Measurements from ENCODE around the gene ALLC.
"Not testable (repeated sequence)": the region's sequence is repeated elsewhere in the genome, so short reads cannot be mapped to it uniquely, and the experiment has no call there.

ALLC gene

DNA sequence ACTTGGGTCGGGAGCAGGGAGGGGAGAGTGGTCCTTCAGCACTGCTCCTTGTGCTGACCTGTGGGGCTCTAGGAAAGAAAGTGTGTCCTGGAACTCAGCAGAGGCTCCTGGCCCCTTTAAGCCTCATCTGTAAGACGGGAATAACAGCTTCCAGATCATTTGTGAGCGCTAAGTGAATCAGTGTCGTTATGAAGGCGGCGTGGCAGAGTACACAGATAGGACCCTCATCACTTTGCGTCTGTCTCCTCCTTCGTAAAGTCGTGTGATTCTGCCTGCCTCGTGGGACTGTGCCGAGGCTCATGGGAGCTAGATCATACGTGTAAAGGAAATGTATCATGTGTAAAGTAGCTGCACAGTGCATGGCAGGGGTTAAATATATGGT is 44.5 kb upstream of the ALLC start:
- no peak for TF ChIP-seq CTCF (IDR thresholded peaks at IDR 0.05; ENCODE audit: low read depth, low read length)
- no peak for DNase-seq (ENCODE audit: extremely low read depth, low read depth)

DNA sequence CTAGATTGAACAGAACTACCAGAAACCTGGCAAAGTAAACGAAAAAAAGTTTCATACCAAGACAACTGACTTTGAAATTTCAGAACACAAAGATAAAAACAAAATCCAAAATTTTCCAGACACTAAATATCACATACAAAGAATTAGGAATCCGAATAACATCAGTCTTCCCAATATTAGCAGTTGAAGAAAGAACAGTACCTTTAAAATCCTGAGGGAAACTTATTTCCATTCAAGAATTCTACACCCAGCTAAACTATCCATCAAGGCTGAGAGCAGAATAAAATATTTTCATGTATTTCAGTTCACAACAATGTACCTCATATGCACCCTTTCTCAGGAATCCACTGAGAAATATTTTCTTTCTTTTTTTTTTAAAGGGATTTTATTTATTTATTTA is 43.3 kb upstream of the ALLC start:
- DNase-seq (ENCODE audit: extremely low read depth, low read depth) = not testable (repeated sequence)

DNA sequence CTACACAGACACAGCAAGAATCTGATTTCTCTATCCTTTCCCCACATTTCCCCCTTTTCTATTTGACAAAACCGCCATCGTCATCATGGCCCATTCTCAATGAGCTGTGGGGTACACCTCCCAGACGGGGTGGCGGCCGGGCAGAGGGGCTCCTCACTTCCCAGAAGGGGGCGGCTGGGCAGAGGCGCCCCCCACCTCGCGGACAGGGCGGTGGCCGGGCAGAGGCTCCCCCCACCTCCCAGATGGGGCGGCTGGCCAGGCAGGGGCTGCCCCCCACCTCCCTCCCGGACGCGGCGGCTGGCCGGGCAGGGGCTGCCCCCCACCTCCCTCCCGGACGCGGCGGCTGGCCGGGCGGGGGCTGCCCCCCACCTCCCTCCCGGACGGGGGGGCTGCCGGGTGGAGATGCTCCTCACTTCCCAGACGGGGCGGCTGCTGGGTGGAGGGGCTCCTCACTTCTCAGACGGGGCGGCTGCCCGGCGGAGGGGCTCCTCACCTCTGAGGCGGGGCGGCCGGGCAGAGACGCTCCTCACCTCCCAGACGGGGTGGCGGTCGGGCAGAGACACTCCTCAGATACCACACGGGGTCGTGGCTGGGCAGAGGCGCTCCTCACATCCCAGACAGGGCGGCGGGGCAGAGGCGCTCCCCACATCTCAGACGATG is 42.3 kb upstream of the ALLC start:
- DNase-seq (ENCODE audit: extremely low read depth, low read depth) = not testable (repeated sequence)

- not testable (repeated sequence) for DNase-seq (ENCODE audit: extremely low read depth, low read depth)
Observed at GRCh38 chr2:3616435-3617197, 41.4 kb upstream of the ALLC start.

GRCh38 chr2:3617198-3617890 is 40.7 kb upstream of the ALLC start:
- no peak for DNase-seq (ENCODE audit: extremely low read depth, low read depth)
- TF ChIP-seq CTCF (IDR thresholded peaks at IDR 0.05; ENCODE audit: low read depth, low read length) = no peak

GRCh38 chr2:3618367-3618766 is 39.6 kb upstream of the ALLC start:
- no peak for DNase-seq (ENCODE audit: extremely low read depth, low read depth)
- no peak for TF ChIP-seq CTCF (IDR thresholded peaks at IDR 0.05; ENCODE audit: low read depth, low read length)

DNA sequence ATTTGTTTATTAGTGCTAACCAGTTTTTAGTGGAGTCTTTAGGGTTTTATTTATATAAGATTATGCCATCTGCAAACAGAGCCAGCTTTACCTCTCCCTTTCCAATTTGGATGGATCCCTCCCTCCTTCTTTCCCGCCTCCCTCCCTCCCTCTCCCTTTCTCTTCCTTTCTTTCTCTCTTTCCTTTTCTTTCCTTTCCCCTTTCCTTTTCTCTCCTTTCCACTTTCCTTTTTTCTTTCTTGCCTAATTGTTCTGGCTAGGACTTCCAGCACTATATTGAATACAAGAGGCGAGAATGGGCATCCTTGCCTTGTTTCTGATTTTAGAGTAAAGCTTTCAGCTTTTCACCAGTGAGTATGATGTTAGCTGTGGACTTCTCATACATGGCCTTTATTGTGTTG is 39.0 kb upstream of the ALLC start:
- TF ChIP-seq CTCF (IDR thresholded peaks at IDR 0.05; ENCODE audit: low read depth, low read length) = no peak
- DNase-seq (ENCODE audit: extremely low read depth, low read depth) = no peak

DNA sequence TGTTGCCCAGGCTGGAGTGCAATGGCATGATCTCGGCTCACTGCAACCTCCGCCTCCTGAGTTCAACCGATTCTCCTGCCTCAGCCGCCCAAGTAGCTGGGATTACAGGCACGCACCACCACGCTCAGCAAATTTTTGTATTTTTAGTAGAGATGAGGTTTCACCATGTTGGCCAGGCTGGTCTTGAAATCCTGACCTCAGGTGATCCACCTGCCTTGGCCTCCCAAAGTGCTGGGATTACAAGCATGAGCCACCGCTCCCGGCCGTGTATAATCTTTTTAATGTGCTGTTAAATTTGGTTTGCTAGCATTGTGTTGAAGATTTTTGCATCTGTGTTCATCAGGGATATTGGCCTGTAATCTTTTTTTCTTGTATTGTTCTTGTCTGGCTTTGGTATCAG is 38.3 kb upstream of the ALLC start:
- not testable (repeated sequence) for DNase-seq (ENCODE audit: extremely low read depth, low read depth)

GRCh38 chr2:3620834-3621233 is 37.2 kb upstream of the ALLC start:
- no peak for TF ChIP-seq CTCF (IDR thresholded peaks at IDR 0.05; ENCODE audit: low read depth, low read length)
- no peak for DNase-seq (ENCODE audit: extremely low read depth, low read depth)
